ENCODE results near the gene UBXN1.
"Not testable (repeated sequence)": the region's sequence is repeated elsewhere in the genome, so short reads cannot be mapped to it uniquely, and the experiment has no call there.

Gene UBXN1

DNA sequence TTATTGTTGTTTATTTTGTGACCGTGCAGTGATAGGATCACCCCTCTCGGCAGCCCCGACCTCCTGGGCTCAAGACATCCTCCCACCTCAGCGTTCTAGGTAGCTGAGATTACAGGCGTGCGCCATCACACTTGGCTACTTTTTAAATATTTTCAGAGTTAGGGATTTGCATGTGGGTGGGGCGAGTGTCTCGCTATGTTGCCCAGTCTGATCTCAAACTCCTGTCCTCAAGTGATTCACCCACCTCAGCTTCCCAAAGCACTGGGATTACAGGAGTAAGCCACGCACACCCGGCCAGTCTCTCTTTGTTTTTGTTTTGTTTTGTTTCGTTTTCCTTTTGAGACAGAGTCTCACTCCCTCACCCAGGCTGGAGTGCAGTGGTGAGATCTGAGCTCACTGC lies 24.6 kb downstream of the UBXN1 start:
- TF ChIP-seq, protein P1, sequence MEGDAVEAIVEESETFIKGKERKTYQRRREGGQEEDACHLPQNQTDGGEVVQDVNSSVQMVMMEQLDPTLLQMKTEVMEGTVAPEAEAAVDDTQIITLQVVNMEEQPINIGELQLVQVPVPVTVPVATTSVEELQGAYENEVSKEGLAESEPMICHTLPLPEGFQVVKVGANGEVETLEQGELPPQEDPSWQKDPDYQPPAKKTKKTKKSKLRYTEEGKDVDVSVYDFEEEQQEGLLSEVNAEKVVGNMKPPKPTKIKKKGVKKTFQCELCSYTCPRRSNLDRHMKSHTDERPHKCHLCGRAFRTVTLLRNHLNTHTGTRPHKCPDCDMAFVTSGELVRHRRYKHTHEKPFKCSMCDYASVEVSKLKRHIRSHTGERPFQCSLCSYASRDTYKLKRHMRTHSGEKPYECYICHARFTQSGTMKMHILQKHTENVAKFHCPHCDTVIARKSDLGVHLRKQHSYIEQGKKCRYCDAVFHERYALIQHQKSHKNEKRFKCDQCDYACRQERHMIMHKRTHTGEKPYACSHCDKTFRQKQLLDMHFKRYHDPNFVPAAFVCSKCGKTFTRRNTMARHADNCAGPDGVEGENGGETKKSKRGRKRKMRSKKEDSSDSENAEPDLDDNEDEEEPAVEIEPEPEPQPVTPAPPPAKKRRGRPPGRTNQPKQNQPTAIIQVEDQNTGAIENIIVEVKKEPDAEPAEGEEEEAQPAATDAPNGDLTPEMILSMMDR (IDR thresholded peaks at IDR 0.05; ENCODE audit: control insufficient read depth, insufficient read depth, low read depth, low read length, missing control alignments) = no peak
- no peak for DNase-seq (ENCODE audit: low read depth)
- H3K4me3 ChIP-seq (ENCODE audit: control insufficient read depth, low read depth, low read length) = no peak overlapping the region

DNA sequence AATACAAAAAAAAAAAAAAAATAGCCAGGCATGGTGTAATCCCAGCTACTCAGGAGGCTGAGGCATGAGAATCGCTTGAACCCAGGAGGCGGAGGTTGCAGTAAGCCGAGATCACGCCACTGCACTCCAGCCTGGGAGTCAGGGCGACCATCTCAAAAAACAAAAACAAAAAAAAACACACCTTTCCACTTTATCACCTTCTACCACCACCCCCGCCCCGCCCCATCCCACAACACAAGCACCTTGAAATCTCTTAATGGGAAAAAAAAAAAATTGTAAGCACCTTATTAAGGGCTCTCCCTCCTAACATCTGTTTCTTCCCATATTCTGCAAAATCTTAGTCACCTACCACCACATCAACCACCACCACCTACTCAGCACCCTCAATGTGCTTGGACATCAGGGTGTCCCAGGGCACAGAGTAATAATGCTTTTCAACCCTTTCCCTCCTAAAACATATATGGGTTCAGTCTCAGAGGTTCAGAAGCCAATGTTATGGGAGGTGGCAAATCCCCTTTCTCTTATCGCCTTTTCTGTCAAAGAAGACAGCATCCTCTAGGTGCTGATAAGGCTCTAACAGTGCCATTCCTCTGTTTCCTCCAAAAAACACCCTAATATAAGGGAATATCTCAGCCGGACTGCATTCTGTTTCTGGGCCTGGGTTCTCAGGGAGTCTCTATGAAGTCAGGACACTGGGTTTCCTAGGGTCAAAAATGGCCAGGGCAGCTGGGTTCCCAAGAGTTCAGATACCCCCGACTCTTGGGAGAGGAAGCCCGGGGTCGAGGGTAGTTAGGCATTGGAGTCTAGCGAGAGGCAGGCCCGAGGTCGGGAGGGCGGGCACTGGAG lies 26.5 kb downstream of the UBXN1 start:
- TF ChIP-seq, protein P1 (IDR thresholded peaks at IDR 0.05; ENCODE audit: control insufficient read depth, insufficient read depth, low read depth, low read length, missing control alignments) = no peak
- DNase-seq (ENCODE audit: low read depth) = no peak
- peak overlapping the region; percentile 82 for H3K4me3 ChIP-seq (ENCODE audit: control insufficient read depth, low read depth, low read length)

DNA sequence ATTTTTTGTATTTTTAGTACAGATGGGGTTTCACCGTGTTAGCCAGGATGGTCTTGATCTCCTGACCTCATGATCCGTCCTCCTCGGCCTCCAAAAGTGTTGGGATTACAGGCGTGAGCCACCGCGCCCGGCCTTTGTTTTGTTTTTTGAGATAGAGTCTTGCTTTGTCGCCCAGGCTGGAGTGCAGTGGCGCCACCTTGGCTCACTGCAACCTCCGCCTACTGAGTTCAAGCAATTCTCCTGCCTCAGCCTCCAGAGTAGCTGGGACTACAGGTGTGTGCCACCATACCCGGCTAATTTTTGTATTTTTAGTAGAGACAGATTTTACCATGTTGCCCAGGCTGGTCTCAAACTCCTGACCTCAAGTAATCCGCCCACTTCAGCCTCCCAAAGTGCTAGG lies 28.6 kb downstream of the UBXN1 start:
- H3K4me3 ChIP-seq (ENCODE audit: control insufficient read depth, low read depth, low read length); DNase-seq (ENCODE audit: low read depth): not testable (repeated sequence)

DNA sequence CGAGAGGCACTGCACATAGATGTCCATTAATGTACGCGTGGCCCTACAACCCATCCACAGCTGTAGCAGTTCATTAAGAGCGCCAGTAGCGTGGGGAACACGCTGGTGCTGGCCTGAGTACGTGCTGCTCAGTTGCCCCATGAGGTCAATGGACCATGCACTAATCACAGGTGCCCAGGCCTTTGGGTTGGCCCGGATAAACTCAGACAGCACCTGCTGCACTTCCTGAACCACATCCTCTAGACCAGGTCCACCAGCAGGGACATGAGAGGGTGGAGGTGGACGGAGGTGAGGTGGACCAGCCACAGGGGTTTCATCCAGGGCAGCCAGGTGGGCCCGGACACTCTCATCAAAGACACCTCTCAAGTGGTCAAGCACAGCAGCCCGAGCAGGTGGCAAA lies 29.4 kb downstream of the UBXN1 start:
- no peak for DNase-seq (ENCODE audit: low read depth)
- no peak overlapping the region for H3K4me3 ChIP-seq (ENCODE audit: control insufficient read depth, low read depth, low read length)
- TF ChIP-seq, protein P1 (IDR thresholded peaks at IDR 0.05; ENCODE audit: control insufficient read depth, insufficient read depth, low read depth, low read length, missing control alignments) = no peak

DNA sequence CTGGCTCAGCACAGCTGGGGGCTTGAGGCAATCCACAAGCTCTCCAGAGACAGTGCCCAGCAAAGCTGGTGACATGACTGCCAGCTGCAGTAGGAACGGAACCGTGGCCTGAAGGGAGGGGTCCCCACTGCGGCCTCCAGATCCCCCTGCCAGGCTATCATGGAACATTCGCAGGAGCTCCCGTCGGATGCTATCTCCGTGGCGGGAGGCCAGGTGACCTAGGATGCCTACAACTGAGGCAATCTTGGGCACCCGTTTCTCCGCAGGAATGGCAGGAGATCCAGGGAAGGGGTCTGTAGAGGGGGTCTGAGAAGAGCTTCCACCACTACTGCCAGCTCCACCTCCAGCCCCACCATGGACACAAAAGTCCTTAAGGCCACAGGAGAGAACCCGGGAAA lies 29.9 kb downstream of the UBXN1 start:
- no peak overlapping the region for H3K4me3 ChIP-seq (ENCODE audit: control insufficient read depth, low read depth, low read length)
- TF ChIP-seq, protein P1 (IDR thresholded peaks at IDR 0.05; ENCODE audit: control insufficient read depth, insufficient read depth, low read depth, low read length, missing control alignments) = no peak
- DNase-seq (ENCODE audit: low read depth) = no peak

DNA sequence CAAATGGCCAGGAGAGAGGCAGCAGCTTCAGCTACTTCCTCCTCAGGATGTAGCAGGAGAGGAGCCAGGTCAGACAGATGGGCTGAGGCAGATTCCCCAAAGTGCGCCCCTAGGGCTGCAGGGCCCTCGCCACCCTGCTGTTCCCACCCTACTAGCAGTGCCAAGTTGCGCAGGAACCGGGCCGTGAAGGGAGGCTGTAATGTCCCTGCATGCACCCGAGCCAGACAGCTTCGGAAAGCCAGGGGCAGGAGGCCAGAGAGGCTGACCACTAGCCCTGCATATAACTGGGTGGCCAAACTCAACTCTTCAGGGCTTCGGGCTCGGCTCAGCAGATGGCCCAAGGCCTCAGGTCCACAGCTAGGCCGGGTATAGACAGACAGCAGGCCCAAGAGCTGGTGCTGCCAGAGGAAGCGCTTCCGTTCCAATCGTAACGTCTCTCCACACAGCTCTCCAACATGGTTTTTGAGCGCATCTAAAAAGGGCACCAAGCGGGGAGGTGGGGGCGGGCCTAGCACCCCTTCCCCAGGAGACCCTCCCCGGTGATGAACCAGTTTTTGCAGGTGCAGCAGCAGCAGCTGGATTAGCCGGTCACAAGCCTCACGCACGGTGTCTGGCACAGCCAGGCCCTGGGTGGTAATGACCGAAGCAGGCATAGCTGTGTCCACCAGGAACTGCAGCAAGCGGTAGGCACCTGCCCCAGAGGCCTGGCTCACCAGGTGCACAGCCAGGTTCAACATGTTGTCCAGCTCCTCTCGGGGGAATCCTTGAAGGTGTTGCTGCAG lies 30.5 kb downstream of the UBXN1 start:
- no peak overlapping the region for H3K4me3 ChIP-seq (ENCODE audit: control insufficient read depth, low read depth, low read length)
- TF ChIP-seq, protein P1 (IDR thresholded peaks at IDR 0.05; ENCODE audit: control insufficient read depth, insufficient read depth, low read depth, low read length, missing control alignments) = no peak
- no peak for DNase-seq (ENCODE audit: low read depth)

DNA sequence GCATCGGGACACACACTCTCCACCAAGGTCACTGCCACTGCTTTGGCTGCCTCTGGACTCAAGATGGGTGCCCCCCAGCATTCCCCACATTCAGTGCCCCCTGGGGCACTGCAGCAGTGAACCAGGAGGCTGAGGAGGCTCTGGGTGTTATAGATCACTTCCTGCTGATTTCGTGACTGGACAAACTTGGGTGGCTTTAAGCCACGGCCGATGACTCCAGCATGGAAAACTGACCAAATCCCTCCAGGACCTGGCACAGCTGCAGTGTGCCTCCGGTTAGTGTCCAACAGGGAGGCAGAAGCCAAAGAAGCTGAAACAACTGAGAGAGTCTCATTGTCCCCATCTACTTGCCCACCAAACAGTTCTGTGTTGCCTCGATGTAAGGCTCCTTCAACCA lies 31.3 kb downstream of the UBXN1 start:
- no peak for DNase-seq (ENCODE audit: low read depth)
- TF ChIP-seq, protein P1 (IDR thresholded peaks at IDR 0.05; ENCODE audit: control insufficient read depth, insufficient read depth, low read depth, low read length, missing control alignments) = no peak
- H3K4me3 ChIP-seq (ENCODE audit: control insufficient read depth, low read depth, low read length) = no peak overlapping the region
